NCI-H1694 treated with DMSO at 0.1 percent for 48 hours (cell line): Measurements from ENCODE around the gene RAPGEF3.
A peak's percentile ranks its signal among the peaks of the same experiment; 100 is the strongest.

ENCODE experiments used
- DNase-seq: peaks from one replicate; lab custom pipeline; 2025; lab: John Stamatoyannopoulos, UW

RAPGEF3 gene

DNA sequence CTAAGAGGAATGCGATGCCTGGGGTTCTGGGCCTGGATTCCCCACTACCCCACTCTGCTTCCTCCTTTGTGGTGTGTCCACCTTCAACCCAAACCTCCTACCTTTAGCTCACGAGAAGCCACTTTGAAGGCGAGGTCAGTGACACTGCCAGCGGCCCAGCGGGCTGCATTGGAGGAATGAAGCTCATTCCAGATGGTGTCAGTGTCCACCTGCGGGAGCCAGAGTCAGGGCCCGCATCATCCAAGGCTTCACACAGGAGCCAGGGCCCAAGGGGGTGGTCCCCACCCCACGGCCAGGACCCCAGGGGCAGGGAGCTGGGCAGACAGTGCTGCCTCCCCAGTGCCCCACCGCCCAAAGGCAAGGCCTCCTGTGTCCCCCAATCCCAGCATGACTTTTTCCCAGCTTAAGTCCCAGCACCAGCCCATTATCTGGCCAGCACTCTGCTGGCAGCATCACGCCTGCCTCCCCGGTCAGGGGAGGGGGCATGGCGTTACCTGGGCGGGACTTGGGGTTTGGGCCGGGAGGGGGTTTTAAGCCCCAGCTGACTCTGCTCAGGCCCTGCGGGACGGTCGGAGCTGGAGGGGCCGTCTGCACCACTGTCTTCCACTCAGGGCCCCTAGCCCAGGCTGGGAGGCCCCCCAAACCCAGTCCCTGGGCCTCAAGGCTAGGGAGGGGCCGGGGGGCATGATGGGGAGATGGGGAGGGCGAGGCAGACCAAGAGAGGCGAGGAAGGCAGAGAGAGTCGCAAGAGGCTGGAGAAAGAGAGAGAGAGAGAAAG is 31.2 kb upstream of the RAPGEF3 start:
- no peak for DNase-seq

DNA sequence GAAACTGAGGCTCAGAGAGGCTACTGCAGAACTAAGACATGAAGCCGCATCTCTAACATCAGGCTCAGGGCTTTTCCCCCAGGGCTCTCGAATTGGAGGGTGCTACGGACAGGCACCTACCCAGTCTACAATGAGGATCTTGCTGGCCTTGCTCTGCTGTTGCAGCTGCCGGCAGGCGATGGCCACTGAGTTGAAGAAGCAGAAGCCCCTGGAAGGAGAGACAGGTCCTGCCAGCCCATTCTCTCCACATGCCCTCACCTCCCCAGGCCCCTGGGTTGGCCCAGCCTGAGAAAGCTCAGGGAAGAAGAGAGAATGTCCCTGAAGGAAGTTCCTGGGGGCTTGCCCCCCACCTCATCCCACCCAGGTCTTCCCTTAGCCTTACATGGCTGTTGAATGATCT is 30.5 kb upstream of the RAPGEF3 start:
- no peak for DNase-seq

DNA sequence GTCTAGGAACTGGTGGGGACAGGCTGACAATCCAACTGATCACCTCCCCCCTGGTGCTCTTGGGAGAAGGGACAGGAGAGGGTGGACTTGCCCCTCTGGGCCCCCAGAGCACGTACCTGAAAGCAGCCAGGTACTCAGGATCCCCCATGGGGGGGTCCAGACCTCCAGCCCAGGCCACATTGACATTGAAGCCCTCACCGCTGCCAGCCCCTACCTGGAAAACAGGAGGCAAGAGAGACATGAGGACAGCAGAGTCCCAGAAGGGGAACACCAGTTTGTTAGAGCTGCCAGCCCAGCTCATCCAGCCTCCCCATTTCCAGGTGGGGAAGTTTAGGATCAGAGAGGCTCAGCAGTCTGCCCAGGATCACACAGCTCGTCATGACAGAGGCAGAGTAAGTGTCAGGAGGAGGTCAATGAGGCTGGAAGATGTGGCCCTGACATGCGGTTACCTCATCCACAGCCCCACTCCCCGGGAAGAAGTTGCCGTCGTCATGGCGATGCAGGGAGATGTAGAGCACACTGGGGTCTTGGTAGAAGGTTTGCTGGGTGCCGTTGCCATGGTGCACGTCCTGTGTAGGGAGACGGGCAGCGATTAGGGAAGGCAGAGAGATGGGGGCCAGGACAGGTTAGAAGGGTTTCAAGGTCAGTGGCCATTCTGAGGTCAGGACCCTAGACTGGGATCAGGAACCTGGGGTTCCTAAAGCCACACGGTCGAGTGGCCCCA is 29.1 kb upstream of the RAPGEF3 start:
- DNase-seq = no peak

DNA sequence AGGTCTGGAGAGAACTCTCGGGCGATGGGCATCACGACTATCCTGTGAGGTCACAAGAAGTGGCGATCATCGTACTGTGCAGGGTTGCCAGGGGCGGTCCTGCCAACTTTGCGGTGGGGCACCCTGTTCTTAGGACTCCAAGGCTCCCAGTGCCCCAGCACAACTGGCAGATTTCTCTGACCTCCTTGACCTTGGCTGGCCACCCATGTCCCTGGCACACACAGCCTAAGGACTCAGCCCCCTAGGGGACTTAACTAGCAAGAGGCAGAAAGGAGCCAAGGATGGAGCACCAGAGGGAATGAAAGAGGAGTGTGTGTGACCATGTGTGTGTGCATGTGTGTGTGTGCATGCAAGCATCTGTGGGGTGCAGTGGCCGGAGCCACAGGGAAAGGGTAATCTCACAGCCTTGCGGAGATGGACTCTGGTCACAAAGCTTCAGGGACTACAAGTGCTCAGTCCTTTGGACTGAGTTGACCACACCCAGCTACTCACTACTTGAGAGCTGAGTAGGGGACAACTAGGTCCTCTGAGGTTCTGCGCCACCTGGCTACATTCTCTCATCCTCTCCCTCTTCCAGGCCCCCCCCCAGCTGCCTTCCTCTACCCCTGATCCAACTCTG is 28.1 kb upstream of the RAPGEF3 start:
- DNase-seq = no peak

DNA sequence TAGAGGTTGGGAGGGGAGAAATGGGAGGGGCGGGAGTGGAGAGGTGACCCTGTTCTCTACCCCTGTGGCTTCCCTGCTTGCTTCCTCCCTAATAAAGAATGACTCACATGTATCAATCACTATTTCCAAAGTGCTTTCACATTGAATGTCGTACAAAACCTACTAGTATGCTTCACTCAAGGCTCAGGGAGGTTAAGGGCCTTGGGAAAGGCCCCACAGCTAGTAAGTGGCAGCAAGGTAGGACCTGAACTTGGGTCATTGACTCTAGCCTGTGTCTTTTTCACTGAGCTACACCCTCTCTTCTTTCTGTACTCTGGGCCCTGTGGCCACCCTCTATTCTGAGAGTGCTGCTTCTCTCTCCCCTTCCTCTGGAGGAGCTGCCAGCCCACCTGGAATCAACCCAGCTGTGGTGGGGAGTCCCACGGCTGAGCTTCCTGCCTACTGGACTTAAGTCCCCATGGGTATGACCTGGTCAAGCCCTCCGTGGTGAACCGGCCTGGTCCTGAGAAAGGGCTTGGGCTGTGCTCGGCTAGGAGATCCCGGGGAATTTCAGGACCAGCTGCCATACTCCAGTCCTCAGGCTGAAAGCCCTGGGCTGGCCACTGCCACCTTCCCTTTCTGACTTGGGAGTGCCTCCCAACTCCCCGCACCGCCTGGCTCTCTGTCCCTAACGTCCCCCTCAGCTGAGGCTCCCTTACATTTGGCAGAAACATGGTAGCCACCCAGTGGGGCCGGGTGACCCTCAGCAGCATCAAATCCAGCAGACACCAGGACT is 27.4 kb upstream of the RAPGEF3 start:
- no peak for DNase-seq

DNA sequence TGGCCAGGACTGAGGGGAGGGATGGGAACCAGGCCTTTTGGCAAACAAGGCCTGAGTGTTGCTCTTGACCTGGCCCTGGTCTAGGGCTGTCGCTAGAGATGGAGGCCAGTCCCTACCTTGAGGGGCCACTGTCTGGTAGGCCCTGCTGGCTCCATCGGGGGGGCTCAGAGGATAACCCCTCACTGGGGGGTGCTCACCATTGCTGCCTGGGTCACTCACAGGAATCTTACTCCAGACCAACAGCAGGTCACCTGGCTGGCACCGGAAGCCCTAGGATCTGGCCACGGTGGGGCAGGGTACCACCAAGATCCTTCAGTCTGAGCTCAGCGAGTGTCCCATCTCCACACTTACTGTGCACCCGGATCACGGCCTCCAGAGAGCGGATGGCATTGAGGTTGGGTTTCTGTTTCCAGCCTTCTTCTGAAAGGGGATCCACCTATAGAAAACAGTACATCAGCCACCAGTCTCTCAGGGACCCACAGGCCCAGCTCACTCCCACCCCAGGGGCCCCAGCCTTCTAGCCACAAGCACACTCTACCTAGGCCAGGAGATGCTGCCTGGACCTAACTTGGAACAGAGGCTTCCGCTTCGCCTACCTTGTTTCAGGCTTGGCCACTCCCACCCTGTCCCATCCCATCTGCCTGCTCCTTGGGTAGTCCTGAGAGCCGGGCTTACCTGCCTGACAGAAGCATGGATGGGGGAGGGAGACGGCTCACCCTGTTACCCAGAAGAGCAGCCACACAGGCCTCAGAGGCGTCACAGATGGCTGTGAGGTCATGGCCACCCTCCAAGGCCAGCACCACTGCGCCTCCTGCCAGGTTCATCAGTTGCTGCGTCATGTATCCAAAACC is 26.6 kb upstream of the RAPGEF3 start:
- no peak for DNase-seq

DNA sequence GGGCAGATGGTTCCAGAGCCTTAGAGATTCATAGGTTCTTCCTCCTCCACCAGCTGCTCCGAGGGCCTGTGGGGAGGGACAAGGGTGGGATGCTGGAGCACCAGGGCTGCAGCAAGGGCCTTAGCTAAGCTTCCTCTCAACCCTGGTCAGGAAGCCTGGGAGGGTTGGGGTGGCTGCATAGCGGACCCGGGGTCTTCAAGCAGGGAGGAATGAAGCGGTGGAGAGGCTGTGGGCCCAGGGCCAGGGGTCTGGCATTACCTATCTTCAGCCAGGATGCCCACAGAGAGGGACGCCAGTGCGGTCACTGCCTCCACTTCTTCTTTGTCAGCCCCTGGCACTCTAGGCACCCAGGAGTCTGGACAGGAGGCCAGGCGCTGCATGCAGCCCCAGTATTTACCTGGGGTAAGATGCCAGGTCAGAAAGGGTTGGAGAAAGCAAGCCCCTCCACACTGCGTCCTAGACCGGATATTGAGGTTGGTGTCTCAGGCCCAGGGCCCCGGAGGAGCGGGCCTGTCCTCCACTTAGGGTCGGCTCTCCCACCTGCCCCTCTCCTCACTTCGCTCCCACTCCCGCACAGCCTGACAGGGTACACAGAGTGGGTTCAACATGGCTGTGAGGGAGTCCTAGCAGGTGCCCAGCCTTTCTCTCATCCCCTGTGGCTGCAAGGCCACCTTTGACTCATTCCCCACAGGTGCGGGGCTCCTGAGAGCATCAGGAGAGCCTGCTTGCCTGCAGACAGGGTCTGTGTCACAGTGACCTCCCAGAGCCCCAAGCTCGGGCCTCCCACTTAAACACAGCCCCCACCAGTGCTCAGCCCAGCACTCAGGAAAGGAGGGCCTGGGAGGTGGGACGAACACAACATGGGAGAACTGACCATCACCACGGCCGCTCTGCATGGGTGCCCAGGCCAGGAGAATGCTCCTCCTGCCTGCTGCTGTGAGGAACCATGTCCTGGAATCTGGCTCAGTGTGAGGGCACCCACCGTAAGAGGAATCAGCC is 25.4 kb upstream of the RAPGEF3 start:
- DNase-seq = no peak

DNA sequence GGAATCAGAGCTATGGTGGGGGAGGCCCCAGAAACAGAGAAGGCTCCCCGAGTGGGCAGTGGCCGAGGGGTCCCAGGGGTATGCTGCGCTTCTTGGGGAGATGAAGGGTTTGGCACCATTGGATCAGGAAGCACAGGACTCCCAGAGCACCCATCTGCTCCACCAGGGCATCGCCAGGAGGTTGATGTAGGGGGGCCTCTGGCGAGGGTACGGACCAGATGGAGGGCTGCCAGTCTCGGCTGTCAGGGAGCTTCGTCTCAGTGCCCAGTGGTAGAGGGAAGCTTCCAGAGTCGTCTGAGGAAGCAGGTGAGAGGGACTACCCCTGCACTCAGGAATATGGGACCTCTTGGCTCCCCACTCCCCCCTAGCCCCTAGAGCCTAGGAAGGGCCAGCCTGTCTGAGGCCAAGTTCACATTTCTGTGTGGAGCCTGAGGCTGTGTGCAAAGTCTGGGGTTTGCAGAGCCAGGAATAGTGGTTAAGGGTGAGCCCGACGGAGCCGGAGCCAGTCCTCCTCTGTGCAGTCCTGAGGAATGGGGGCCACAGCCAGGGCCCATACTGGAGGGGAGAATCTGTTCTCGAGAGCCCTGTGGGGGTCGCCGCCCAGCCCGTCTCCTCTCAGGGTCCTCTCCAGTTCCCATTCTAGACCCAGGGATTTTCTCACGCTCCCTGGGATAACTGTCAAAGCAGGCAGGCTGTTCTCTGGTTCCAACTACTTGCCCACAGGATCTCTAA is 24.5 kb upstream of the RAPGEF3 start:
- peak; percentile 13 for DNase-seq

DNA sequence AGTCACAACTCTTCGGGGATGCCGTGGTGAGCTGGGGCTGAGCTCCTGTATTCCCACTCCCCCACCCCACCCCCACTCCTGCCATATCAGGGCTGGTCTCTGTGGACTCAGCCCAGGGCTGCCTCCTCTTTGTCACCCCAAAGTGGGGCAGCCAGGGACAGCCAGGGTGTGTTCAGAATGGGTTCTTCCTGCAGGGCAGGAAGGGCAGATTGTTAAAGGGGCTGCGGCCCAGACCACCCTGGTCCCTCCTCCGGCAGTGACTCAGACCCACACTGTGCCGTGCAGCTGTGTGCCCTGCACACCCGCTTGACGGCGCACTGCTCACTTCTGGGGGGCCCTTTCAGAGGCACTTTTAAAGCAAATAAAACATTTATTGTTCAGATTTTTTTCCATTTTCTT is 23.7 kb upstream of the RAPGEF3 start:
- no peak for DNase-seq

DNA sequence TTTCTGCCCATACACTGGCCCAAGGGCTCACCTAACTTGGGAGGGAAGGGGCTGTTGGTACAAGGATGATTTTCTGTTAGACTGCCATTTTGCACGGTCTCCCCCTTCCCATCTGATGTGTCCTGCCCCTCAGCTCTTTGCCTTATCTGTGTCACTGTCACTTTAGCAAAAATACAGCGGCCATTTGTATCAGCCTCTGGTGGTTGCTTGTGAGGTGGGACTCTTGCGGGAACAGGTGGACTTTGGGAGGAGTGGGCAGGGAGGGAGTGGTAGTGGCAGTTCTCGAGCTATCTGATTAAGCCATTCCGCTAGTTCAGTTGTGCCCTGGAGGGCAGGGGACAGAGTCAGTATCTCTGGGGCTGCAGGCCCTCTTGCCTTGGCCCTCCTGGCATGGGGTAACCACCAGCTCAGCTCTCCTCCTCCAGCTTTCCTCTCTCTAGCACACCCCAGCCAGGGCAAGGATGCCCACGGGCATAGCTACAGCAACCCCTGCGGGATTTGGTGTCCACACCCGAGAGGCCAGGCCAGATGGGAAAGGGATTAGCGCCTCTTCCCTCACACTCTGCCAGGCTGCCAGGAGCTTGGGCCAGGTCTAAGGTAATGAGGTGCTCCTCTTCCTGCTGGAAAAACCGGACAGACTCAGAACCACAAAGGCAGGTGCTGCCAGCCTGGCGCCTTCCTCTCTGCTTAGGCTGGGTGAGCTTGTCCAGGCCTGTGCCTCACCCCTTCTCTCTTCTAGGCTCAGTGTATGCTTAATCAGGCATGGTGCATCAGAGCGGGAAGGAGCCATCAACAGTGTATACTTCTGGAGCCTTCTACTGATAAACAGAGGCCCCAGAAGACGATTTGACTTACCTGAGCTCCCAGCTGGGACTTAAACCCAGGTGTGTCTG is 23.0 kb upstream of the RAPGEF3 start:
- peak; percentile 41 for DNase-seq

DNA sequence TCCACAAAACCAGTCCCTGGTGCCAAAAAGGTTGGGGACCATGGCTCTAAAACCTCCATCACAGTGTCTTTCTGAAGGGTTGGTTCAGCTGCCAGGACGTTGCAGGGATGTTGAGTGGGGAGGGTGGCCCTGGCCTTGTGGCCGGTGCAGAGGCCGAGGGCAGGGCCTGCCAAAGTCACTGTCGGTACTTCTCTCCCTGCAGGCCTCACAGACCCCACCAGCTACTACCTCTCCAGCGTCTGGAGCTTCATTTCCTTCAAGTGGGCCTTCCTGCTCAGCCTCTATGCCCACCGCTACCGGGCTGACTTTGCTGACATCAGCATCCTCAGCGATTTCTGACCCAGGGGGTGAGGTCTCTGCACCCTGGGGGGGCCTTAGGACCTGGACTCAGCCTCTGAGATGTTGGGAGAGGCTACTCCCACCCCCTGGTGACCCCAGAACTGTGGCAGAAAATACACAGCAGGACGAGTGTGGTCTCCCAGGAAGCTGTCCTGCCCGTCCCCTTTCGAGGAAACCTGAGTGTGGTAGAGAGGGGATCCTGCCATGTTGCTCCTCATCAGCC is 21.3 kb upstream of the RAPGEF3 start:
- DNase-seq = no peak

DNA sequence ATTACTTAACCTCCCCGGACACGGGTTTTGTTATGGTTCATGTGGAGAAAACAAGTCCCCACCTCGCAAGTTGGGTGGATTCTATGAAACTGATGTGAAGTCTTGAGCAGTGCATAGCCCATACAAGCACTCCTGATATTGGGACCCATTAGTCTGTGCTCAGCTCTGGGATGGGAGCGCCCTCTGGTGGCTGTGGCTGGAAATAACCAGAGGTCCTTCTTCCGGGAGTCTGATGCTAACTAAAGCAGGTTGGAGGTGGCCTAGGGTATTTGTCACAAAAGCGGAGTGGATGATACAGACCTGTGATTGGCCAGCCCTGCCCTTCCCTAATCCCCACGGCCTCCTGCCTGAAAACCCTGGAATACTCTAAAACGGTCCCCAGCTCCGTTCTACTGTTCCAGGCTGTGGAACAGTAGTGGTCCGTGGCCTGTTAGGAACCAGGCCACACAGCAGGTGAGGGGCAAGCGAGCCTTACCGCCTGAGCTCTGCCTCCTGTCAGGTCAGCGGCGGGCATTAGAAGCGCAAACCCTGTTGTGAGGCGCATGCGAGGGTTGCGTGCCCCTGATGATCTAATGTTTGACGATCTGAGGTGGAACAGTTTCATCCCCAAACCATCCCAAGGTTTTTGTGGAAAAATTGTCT is 20.7 kb upstream of the RAPGEF3 start:
- DNase-seq = peak; percentile 65

DNA sequence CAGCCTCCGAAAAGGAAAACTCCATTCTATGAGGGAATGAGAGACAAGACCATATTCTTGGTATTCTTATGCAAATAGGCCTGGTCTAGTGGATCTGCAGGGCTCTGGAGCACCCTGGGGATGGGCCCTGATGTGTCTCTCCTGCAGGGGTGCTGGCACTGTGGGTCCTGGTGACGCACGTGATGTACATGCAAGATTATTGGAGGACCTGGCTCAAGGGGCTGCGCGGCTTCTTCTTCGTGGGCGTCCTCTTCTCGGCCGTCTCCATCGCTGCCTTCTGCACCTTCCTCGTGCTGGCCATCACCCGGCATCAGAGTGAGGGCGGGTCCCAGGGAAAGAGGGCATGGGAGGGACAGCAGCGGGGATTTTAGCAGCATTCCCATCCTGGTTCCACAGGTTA is 20.2 kb upstream of the RAPGEF3 start:
- no peak for DNase-seq

DNA sequence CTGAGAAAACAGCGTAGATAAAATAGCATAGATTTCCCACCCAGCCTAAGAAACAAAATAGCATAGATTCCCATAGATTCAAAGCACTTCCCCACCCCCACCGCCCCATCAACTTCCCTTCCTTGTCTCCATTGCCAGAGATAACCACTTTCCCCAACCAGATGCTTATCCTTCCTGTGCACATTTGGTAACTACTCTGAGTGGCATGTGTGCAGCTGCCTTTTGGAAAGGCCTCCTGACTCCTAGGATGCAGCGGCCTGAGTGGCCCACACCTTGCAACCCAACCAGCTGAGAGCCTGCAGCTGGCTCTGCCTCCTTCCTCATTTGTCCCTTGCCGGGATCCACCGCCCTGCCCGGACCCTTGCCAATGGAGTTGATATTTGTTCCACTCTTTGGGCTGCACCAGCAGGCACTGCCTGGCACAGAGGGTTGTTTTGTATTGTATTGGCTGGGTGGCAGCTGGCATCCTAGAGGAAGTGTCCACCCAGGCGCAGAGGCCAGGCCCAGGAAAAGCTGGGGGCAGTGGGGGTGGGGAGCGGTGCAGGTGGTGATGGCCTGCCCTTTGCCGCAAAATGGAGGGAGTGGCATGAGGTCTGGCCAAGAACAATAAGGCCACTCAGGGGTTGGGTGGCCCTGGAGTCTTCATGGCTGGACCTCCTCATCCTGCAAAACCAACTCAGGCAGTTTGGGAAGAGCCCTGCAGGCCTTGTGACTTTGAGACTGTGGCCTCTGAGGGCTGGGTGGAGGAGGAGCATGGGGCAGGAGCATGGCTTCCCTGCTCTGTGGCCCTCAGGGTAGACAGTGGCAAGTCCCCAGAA is 19.3 kb upstream of the RAPGEF3 start:
- DNase-seq = peak; percentile 37

DNA sequence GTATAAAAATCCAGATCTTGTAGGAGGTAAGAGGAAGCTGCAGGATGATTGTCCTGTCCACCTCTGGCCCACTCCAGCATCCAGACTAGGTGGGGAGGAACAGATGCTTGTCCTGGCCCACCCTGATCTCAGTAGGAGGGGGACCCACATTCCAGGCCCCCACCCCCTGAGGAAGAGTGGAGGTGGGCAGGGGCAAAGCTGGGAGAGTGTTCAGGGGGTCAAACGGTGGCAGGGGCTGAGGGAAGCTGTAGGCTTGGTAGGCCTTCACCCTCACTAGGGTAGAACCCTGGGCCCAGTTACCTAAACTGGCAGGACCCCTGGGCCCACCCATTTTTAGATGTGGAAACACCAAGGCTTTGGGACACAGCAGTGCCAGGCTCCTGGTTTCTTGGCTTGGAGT is 18.5 kb upstream of the RAPGEF3 start:
- DNase-seq = no peak

DNA sequence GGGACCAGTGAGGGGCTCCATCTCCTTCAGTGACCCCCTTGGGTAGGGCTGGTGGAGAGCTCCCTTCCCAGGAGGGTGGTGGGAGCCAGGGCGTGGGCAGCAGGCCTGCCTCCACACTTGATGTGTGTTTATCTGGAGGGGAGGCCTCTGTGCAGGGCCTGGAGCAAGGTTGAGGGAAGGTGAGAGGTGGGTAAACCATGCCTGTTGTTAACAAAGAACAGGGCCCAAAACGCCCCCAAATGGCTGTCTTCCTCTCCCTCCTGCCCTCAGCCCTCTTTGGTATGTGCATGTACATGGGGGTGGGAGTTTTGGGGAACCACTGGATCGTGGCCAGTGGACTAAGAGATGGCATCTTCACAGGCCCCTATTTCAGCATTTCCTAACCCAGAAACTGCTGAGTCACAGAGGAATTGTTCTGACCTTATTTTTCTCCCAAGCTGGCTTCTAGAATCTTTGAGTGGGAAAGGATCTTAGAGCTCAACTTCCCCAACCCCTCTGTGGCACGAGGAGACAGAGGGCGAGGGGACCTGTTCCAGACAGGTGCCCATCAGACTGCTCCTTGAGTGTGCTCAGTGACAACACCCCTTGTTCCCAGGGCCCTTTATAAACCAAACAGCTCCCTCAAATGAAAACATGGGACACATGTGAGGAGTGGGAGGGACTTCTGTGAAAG is 17.9 kb upstream of the RAPGEF3 start:
- no peak for DNase-seq
